Ureter (tissue), 1 donor: ENCODE measurements around the gene ZMYM2. TPM values are rescaled to one million over a fixed set of nuclear protein-coding genes. Genes with fewer than 3 reads are reported as not detected.

ENCODE experiments used
- DNase-seq: peaks from one replicate; pipeline ENCODE4 v3.0.0-alpha.2; 2020; ENCODE audit warnings: low spot score
- total RNA-seq: library from RNA; stranded (reverse); gene quantifications from one replicate; pipeline ENCODE4 v1.2.4, GENCODE V29; 2023
- donor health status: DM: yes; HTN: yes; CAD: no.

Gene ZMYM2
- total RNA-seq, 1 donor from 2014 or later = 158 TPM

DNA sequence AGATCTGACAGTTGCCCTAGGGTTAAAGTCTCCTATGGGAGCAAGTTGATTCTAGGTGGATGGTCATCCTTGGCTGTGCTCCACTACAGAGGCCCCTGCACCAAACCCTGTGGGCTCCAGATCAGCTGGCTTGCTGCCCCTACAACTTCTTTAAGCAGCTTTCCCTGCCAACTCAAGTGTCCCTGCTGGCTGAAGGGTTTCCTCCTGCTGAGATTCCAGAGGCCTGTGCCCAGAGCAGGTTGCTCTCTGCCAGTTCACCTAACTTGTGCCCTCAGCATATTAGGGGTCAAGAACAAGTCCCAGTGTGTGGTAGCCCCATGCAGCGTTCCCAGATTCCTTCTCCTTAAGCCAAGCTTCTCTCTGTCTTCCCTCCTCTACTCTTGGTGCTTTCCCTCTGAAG lies 85.6 kb downstream of the ZMYM2 start:
- no peak for DNase-seq

DNA sequence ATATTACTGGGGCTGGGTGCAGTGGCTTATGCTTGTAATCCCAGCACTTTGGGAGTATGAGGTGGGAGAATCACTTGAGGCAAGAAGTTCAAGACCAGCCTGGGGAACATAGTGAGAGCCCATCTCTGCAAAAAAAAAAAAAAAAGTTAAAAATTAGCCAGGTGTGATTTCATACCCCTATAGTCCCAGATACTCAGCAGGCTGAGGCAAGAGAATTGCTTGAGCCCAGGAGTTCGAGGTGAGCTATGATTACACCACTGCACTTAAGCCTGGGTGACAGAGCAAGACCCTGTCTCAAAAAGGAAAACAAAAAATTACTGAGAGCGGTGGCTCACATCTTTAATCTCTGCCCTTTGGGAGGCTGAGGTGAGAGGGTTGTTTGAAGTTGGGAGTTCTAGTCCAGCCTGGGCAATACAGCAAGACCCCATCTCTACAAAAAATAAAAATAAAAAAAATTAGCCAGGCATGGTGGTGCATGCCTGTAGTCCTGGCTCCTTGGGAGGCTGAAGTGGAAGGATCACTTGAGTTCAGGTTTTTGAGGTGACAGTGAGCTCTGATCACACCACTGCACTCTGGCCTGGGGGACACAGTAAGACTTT lies 87.5 kb downstream of the ZMYM2 start:
- no peak for DNase-seq

DNA sequence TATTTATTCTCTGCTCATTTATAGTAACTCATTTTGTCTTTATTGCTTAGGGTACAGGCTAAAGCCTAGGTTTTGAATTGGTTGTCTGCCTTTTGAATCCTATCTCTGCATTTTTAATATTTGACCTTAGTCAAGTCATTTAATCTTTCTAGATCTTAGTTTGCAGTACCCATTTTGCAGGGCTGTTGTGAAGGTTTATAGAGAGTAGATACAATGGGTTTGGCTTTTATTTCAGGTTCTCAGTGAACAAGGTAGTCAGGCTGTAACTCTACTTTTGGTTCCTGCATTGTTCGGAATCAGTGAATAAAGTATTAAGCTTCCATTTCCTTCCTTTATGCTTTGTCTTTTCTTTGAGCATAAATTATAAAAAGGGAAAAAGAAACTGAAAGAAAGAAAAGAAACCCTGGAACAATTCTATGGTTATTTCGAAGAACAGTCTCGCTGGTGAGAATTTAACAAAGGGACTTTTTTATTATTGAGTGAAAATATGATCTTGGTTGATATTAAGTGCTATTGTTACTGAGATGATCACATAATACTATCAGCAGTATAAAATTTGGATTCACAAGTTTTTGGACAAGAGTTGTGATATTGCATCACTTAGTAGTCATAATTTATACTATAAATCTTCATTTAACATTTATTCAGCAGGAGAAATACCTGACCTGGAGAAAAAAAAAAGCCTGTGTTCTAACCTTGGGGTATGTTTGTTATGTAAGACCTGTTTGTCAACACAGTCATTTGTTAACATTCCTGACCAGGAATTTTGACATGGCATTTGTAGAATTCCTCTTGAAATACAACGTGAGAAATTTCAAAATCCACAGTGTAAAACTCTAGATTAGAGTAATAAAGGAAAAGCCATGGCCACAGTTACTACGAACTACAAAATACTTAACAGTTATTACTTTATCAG lies 91.3 kb downstream of the ZMYM2 start:
- no peak for DNase-seq

DNA sequence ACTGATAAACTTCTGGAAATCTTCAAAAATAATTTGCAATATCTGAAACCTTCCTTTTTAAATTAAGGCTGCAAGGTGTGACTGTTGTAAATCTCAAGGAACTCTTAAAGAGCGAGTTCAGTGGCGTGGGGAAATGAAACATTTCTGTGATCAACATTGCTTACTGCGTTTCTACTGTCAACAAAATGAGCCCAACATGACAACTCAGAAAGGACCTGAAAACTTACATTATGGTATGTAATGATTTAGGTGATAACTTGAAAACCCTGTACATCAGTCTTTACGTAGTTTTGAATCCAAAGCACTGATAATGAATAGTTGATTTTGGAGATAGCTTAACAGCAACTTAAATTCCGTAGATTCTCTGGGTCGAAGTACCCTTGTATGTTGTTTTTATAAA lies 92.8 kb downstream of the ZMYM2 start:
- DNase-seq = no peak

DNA sequence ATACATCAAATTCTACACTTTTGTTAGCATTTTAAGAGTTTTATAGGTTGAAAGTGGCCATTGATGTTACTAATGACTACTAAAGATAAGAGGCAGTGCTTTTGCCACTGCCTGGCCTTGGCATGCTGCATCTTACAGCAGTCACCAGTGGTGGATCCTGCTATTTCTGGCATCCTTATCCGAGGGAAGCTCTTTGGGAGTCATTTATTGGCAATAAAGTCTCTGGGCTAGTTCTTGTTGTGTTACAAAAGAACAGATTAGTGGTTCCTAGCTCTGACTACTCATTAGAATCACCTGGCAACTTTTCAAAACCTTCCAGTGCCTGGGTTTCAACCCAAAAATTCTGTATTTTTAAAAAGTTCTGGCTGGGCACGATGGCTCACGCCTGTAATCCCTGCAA lies 94.5 kb downstream of the ZMYM2 start:
- no peak for DNase-seq

DNA sequence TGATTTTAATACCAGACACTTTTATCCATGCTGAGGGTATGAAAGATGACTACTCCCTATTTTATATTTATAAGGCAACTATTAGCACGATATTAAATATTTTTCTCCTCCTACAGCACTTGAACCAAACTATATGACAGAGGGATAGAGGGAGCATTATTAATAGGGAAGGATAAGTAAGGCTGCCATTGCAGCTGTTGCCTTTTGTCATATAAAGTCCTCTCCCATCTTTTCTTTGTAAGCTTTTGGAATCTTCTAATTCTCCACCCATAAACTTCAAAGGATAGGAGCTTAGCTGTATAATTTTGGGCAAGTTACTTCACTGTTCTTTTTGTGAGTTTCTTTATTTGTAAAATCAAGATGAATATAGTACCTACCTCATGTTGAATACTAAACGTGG lies 95.4 kb downstream of the ZMYM2 start:
- no peak for DNase-seq

DNA sequence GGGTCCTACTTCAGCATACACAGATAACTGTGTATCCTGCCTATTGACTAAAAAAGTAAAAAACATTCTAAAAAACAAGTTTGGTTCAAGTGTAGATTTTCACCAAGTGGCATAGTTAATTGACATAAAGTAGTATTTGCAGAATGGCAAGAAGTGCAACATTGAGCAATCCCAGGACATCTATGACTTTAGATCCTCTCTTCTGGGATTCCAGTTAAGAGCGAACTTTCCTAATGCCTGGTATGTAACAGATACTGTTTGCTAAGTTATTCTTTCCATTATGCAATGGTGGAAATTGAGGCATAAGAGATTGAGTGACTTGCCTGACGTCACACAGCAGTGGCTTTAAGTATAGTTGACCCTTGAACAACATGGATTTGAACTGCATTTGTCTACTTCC lies 96.1 kb downstream of the ZMYM2 start:
- DNase-seq = no peak

DNA sequence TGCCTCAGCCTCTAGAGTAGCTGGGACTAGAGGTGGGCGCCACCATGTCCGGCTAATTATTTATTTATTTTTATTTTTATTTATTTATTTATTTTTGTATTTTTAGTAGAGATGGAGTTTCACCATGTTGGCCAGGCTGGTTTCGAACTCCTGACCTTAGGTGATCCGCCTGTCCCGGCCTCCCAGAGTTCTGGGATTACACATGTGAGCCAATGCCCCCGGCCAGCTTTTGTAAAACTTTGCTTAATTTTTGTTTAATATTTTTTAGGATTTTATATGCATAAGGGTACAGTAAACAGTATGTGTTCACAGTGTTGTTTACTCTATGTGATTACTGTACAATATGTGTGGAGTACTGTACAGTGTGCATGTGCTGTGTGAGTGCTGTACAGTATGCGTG lies 98.7 kb downstream of the ZMYM2 start:
- no peak for DNase-seq

DNA sequence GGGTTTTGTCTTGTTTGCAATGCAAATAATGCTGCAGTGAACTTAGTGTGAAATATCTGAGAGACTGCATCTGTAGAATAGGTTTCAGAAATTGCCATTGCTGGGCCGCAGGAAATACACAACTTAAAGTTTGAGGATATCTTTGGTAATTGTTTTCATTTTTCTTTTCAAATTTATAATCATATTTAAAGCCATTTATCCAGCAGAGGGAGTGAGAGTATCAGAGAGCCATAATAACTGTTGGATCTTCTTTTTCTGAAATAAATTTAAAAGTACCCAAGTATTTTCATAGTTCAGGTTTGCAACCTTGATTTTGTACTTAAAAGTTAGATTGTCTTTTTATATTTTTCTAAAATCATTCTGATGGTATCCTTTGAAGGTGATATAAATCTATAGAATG lies 99.4 kb downstream of the ZMYM2 start:
- DNase-seq = no peak

DNA sequence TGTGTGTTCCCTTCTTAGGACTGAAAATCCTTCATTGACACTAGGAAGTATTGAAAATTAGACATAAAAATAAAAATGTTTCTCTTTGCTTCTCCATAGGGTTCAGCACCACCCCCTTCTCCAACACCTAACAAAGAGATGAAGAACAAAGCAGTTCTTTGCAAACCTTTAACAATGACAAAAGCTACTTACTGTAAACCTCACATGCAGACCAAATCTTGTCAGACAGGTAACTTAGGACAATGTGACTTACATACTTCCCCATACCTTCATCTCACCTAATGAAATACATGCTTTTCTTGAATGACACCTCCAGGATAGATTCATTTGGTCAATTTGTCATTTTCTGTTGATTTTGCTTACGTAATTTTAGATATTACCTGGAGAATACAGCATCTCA lies 99.9 kb downstream of the ZMYM2 start:
- DNase-seq = no peak

DNA sequence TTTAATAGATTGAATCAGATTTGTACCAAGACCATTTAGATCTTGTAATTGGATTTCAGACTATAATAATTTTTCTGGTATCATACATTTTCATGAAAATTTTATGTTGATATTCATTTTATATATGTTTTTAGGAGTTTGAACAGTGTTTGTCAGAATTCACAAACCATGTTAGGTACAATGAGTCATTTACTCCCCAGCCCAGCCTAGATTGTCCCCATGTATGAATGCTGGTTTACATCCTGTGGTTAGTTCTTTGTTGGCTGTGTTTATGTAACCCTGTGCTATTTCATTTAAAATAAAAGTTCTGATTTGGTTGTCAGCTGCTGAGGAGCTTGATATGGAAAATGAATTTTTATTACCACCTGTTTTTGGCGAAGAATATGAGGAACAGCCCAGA lies 105.6 kb downstream of the ZMYM2 start:
- no peak for DNase-seq

DNA sequence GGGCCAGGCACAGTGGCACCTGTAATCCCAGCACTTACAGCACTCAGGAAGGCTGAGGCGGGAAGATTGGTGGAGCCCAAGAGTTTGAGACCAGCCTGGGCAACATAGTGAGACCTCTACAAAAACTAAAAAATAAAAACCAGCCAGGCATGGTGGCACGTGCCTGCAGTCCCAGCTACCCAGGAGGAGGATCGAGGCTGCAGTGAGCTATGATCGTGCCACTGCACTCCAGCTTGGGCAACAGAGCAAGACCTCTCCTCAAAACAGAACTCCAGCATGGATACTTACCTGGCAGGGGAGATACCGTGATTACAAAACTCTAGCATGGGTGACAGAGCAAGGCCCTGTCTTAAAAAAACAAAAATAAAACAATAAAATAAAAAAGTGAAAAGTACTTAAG lies 107.0 kb downstream of the ZMYM2 start:
- no peak for DNase-seq

DNA sequence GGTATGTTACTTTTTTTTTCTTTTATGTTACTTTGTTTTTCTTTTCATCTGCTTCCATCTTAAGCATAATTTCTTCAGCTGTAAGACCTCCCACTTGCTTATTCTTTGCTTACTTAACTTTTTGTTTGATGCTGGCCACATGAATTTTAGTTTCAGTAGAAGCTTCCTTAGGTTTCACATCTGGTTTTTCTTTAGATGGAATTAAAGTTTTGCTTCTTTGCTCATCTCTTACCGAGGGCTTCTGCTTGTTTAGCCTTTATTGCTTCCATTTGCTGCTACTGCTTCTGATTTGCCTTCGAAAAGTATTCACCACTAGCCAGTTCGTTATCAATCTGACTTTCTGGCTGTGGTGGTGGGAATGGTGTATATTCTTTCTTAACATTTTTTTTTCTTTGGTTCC lies 111.4 kb downstream of the ZMYM2 start:
- DNase-seq = no peak

DNA sequence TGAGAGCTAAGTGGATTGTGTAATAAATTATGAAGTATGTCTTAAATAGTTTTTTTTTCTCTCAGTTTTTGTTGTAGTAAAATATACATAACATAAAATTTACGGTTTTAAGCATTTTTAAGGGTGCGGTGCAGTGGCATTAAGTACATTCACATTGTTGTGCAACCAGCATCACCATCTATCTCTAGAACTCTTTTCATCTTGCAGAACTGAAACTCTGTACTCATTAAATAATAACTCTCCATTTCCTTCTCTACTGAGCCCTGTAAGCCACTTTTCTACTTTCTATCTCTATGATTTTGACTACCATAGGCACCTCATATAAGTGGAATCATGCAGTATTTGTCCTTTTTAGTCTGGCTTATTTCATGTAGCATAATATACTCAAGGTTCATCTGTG lies 115.2 kb downstream of the ZMYM2 start:
- DNase-seq = no peak

DNA sequence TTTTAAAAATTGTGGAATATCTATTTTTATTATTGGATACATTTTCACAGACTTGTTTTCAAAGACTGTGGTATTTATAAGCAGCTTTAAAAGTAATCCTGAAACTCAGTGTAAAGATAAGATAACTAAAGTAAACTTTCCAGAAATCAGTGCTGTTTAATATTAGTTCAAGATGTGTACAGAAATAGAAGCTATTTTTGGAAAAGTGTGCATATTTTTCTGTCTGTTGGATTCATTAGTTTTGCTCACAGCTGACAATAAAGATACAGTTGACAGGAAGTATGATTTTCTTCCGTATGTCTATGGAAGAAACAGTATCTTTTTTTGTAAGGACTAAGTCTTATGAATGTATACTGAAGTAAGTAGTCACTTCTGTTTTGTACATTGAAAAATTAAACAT lies 116.4 kb downstream of the ZMYM2 start:
- no peak for DNase-seq

DNA sequence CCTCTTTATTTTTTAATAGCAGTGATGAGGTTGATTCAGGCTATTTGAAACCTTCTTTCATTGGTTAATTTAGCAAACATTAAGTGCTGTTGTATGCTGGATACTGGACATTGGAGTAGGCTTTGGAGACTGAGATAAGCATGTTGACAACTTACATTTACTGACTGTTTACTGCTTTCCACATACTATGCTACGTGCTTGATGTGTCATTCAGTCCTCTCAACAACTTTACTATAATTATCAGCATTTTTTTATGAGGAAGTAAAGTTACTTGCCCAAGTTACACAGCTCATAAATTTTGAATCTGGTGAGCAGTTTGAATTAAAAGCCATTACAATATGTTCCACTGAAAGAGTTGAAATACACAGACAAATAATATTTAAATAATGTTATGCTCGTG lies 118.6 kb downstream of the ZMYM2 start:
- no peak for DNase-seq

DNA sequence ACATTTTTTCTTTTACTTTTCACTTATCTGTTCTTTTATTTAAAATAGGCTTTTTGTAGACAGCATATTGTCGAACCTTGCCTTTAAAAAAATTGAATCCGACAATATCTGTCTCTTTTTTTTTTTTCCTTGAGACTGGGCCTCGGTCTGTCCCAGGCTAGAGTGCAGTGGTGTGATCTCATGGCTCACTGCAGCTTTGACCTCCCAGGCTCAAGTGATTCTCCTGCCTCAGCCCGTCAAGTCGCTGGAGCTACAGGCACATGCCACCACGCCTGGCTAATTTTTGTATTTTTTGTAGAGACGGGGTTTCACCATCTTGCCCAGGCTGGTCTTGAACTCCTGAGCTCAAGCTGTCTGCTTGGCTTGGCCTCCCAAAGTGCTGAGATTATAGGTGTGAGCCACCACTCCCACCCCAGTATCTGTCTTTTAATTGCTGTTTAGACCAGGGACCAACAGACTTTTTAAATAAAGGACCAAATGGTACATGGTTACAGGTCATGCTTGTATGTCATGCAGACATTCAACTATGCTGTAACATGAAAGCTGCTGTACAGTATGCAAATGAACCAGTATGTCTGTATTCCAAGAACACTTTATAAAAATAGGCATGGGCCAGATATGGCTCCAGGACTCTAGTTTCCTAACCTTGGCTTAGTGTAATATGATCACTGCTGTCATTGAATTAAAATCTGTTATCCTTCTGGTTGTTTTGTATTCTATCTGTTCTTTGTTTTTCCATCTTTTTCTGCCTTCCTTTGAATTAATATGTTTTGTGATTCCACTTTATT lies 122.0 kb downstream of the ZMYM2 start:
- DNase-seq = no peak

DNA sequence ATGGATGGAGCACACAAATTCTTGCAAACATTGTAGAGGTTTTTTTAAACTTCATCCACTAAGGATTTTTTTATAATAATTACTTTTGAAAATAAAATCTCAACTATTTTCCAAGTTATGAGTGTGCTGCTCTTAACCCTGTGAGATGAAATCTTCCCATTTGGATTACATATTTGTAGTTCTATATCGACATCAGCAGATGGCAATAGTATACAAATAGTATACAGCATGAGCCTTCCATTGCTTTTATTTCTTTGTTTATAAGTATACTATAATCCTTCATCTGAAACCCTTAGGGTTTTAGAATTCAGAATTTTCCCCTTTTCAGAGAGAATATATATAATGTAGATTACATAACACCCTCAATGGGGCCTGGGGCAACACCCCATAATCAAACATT lies 131.8 kb downstream of the ZMYM2 start:
- no peak for DNase-seq

DNA sequence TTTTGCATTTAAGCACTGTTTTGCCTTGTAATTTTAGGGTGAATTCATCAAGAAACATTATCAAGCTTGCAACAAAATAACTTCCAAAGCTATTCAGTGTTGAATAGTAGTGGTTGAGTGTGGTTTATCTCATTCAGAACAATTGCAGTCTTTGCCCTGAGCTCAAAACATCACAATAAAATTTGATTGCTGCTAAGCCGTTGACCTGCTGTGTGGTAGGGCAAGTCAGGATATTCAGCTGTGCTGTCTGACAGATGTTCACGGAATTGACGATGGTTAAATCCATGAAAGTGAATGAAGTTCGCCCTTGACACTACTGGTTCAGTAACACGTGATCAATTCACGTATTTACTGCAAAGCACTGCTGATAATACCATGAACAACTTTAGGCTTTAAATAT lies 135.4 kb downstream of the ZMYM2 start:
- DNase-seq = no peak

DNA sequence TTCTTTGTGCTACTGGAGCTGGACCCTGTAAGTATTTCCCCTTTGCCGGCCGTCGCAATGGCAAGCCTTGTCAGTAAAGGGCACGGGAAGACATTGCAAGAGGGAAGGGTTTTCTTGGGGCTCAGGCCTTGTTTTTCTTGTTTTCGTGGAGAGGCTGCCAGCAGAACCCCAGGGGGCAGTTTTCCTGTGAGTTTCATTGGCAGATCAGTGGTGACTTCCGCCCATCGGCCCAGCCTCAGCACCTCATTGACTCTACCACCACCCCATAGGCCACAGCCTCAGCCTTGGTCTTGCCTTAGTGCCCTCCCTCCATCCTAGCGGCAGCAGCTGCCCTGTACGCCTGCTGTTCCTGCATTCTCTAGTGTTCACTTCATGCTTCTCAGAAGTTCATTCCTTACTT lies 140.8 kb downstream of the ZMYM2 start:
- DNase-seq = no peak

DNA sequence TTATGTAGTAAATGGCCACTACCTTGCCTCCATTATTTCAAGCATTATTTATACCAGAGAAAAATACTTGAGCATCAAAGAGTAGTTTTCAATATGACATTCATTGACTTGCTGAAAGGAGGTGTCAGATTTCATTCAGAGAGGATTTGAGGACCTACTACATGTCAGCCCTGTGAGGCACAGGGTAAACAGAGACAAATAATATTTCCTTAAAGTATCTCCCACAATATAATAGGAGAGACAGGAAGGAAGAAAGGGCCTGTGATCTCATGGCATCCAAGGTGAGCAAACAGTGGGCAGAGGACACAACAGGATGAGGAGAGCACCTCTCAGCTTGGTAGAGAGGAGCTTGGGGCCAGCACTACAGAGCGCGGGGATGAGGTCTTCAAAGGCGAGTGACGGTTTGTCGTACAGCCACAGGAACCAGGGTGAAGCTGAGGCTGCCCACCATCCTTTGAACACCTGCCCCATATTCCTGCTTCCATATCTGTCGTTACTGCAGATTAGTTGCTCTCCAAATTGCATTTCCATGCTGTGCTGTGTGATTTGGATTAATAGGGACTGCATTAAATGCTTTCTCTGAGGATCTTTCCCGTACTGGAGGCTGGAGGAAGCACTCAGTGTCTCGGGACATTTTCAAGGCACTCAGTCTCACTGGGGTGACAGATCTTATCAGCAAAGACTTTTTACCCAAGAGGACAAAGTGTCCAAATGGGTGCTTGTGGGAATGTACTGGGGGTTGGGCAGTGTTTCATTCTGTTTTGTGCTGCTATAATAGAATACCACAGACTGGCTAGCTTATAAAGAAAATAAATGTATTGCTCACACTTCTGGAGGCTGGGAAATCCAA lies 143.2 kb downstream of the ZMYM2 start:
- DNase-seq = no peak
